ENCODE data around the gene DIPK2A.

Gene DIPK2A

GRCh38 chr3:143963946-143964345 is 7.7 kb upstream of the DIPK2A start:
- peaks cover 14% of the 10 kb centered on the region for H3K27me3 Mint-ChIP-seq
- H3K9me3 Mint-ChIP-seq = peaks cover 10% of the 10 kb centered on the region
- no peak overlapping the region for H3K4me3 Mint-ChIP-seq
- no peak overlapping the region for H3K27ac Mint-ChIP-seq
- H3K36me3 Mint-ChIP-seq = peaks cover 2% of the 10 kb centered on the region
- H3K4me1 Mint-ChIP-seq = no peaks in the 10 kb centered on the region

GRCh38 chr3:143970773-143971358 is 757 bp upstream of the DIPK2A start:
- peak overlapping the region; percentile 99 for H3K4me3 Mint-ChIP-seq
- H3K27ac Mint-ChIP-seq = peak overlapping the region; percentile 95
- no peaks in the 10 kb centered on the region for H3K9me3 Mint-ChIP-seq
- H3K36me3 Mint-ChIP-seq = no peaks in the 10 kb centered on the region
- peaks cover 27% of the 10 kb centered on the region for H3K4me1 Mint-ChIP-seq
- no peaks in the 10 kb centered on the region for H3K27me3 Mint-ChIP-seq

- peak overlapping the region; percentile 95 for H3K27ac Mint-ChIP-seq
- H3K9me3 Mint-ChIP-seq = no peaks in the 10 kb centered on the region
- no peaks in the 10 kb centered on the region for H3K27me3 Mint-ChIP-seq
- no peaks in the 10 kb centered on the region for H3K36me3 Mint-ChIP-seq
- H3K4me1 Mint-ChIP-seq = peaks cover 39% of the 10 kb centered on the region
- H3K4me3 Mint-ChIP-seq = peak overlapping the region; percentile 99
Measured at GRCh38 chr3:143972155-143972504, 507 bp downstream of the DIPK2A start.

- peaks cover 45% of the 10 kb centered on the region for H3K4me1 Mint-ChIP-seq
- H3K27ac Mint-ChIP-seq = peak overlapping the region; percentile 92
- no peaks in the 10 kb centered on the region for H3K27me3 Mint-ChIP-seq
- no peaks in the 10 kb centered on the region for H3K36me3 Mint-ChIP-seq
- no peaks in the 10 kb centered on the region for H3K9me3 Mint-ChIP-seq
- H3K4me3 Mint-ChIP-seq = peak overlapping the region; percentile 99
Measured at GRCh38 chr3:143972505-143973258, 1.1 kb downstream of the DIPK2A start.

- H3K9me3 Mint-ChIP-seq = no peaks in the 10 kb centered on the region
- no peaks in the 10 kb centered on the region for H3K36me3 Mint-ChIP-seq
- peak overlapping the region; percentile 92 for H3K27ac Mint-ChIP-seq
- peak overlapping the region; percentile 99 for H3K4me3 Mint-ChIP-seq
- H3K4me1 Mint-ChIP-seq = peaks cover 52% of the 10 kb centered on the region
- H3K27me3 Mint-ChIP-seq = no peaks in the 10 kb centered on the region
Measured at GRCh38 chr3:143973259-143974021, 1.8 kb downstream of the DIPK2A start.

GRCh38 chr3:143974271-143975238 is 2.9 kb downstream of the DIPK2A start:
- peak overlapping the region; percentile 92 for H3K27ac Mint-ChIP-seq

GRCh38 chr3:143975554-143976152 is 4.0 kb downstream of the DIPK2A start:
- no peak overlapping the region for H3K4me3 Mint-ChIP-seq
- peaks cover 64% of the 10 kb centered on the region for H3K4me1 Mint-ChIP-seq
- H3K27ac Mint-ChIP-seq = no peak overlapping the region
- no peaks in the 10 kb centered on the region for H3K36me3 Mint-ChIP-seq
- no peaks in the 10 kb centered on the region for H3K9me3 Mint-ChIP-seq
- no peaks in the 10 kb centered on the region for H3K27me3 Mint-ChIP-seq

More at GRCh38 chr3:143974271-143975238, 2.9 kb downstream of the DIPK2A start:
- Mint-ChIP-seq H3K4me3 (peak overlapping the region; percentile 99), H3K9me3 (no peaks in the 10 kb centered on the region), H3K4me1 (peaks cover 63% of the 10 kb centered on the region), H3K27me3 (no peaks in the 10 kb centered on the region), H3K36me3 (no peaks in the 10 kb centered on the region)

GRCh38 chr3:143977341-143978262 is 6.0 kb downstream of the DIPK2A start:
- Mint-ChIP-seq H3K4me3 (peak overlapping the region; percentile 49), H3K27ac (no peak overlapping the region), H3K27me3 (no peaks in the 10 kb centered on the region), H3K4me1 (peaks cover 78% of the 10 kb centered on the region), H3K9me3 (no peaks in the 10 kb centered on the region), H3K36me3 (peaks cover 4% of the 10 kb centered on the region)

- H3K4me1 Mint-ChIP-seq = peaks cover 84% of the 10 kb centered on the region
- H3K27ac Mint-ChIP-seq = no peak overlapping the region
- H3K4me3 Mint-ChIP-seq = no peak overlapping the region
- H3K9me3 Mint-ChIP-seq = no peaks in the 10 kb centered on the region
- H3K36me3 Mint-ChIP-seq = peaks cover 8% of the 10 kb centered on the region
- no peaks in the 10 kb centered on the region for H3K27me3 Mint-ChIP-seq
Measured at GRCh38 chr3:143978263-143978631, 6.6 kb downstream of the DIPK2A start.

GRCh38 chr3:143979041-143979440 is 7.4 kb downstream of the DIPK2A start:
- Mint-ChIP-seq H3K4me3 (no peak overlapping the region), H3K27me3 (no peaks in the 10 kb centered on the region), H3K36me3 (peaks cover 11% of the 10 kb centered on the region), H3K9me3 (no peaks in the 10 kb centered on the region), H3K27ac (no peak overlapping the region), H3K4me1 (peaks cover 85% of the 10 kb centered on the region)

- Mint-ChIP-seq H3K36me3 (peaks cover 11% of the 10 kb centered on the region), H3K27ac (no peak overlapping the region), H3K4me3 (no peak overlapping the region), H3K27me3 (no peaks in the 10 kb centered on the region), H3K9me3 (no peaks in the 10 kb centered on the region), H3K4me1 (peaks cover 83% of the 10 kb centered on the region)
Measured at GRCh38 chr3:143979813-143980212, 8.2 kb downstream of the DIPK2A start.

GRCh38 chr3:143988306-143988705 is 16.7 kb downstream of the DIPK2A start:
- Mint-ChIP-seq H3K9me3 (no peaks in the 10 kb centered on the region), H3K4me3 (no peak overlapping the region)

GRCh38 chr3:143989461-143989860 is 17.8 kb downstream of the DIPK2A start:
- peaks cover 21% of the 10 kb centered on the region for H3K36me3 Mint-ChIP-seq
- H3K4me1 Mint-ChIP-seq = peaks cover 25% of the 10 kb centered on the region
- no peaks in the 10 kb centered on the region for H3K27me3 Mint-ChIP-seq
- H3K27ac Mint-ChIP-seq = no peak overlapping the region
- H3K4me3 Mint-ChIP-seq = no peak overlapping the region
- no peaks in the 10 kb centered on the region for H3K9me3 Mint-ChIP-seq

More at GRCh38 chr3:143988306-143988705, 16.7 kb downstream of the DIPK2A start:
- H3K27me3 Mint-ChIP-seq = no peaks in the 10 kb centered on the region
- H3K4me1 Mint-ChIP-seq = peaks cover 37% of the 10 kb centered on the region
- H3K36me3 Mint-ChIP-seq = peaks cover 19% of the 10 kb centered on the region
- no peak overlapping the region for H3K27ac Mint-ChIP-seq

GRCh38 chr3:143991713-143992112 is 20.1 kb downstream of the DIPK2A start:
- no peak overlapping the region for H3K27ac Mint-ChIP-seq
- H3K4me1 Mint-ChIP-seq = peaks cover 15% of the 10 kb centered on the region
- H3K27me3 Mint-ChIP-seq = no peaks in the 10 kb centered on the region
- H3K4me3 Mint-ChIP-seq = no peak overlapping the region
- no peaks in the 10 kb centered on the region for H3K9me3 Mint-ChIP-seq
- peaks cover 22% of the 10 kb centered on the region for H3K36me3 Mint-ChIP-seq

All from activated naive CD4-positive, alpha-beta T cell treated with anti-CD3 and anti-CD28 coated beads, Interleukin-2, amount 50 U/mL, for 24 hours (primary cell).